Pancreas (tissue), 10 donors: Measurements from ENCODE around the gene CD300H. TPM values are rescaled to one million over a fixed set of nuclear protein-coding genes. Genes with fewer than 3 reads are reported as not detected.
"Not testable (repeated sequence)": the region's sequence is repeated elsewhere in the genome, so short reads cannot be mapped to it uniquely, and the experiment has no call there.

Experiments used
- ATAC-seq, 4 donors: fragments of 200-7000 bp; cut with Tn5 transposase; one replicate each; pipeline versions ENCODE4 v1.8.0 to v1.9.1; 2020; ENCODE audit warnings: mild to moderate bottlenecking in 4 of 4, moderate library complexity in 4 of 4
- DNase-seq, 6 donors: peaks; one replicate each; pipeline ENCODE4 v3.0.0-alpha.2; 2020
- FAIRE-seq: peaks from 2 replicates; lab custom pipeline; 2012; peaks lifted over from hg19 to GRCh38; lab: Jason Lieb, UNC
- H3K27ac ChIP-seq, 4 donors: fragments of 200-600 bp; sonication (generic); 1 replicate in 3 of 4; 2 replicates in 1 of 4; pipeline versions ENCODE4 v1.5.0 to v1.8.0; 2020
- H3K27me3 ChIP-seq, 4 donors: fragments of 200-600 bp; one replicate each; pipeline ENCODE4 v1.8.0; 2021
- H3K36me3 ChIP-seq, 3 donors: fragments of 200-600 bp; sonication (generic) in 1 of 3; one replicate each; pipeline versions ENCODE4 v1.5.0 to v1.8.0; 2020 to 2021
- H3K4me1 ChIP-seq, 3 donors: fragments of 200-600 bp; one replicate each; pipeline ENCODE4 v1.8.0; 2021
- H3K4me3 ChIP-seq, 4 donors: fragments of 200-600 bp; sonication (generic) in 2 of 4; one replicate each; pipeline versions ENCODE4 v1.5.0 to v1.8.0; 2020 to 2021
- H3K9me3 ChIP-seq, 4 donors: fragments of 200-600 bp; one replicate each; pipeline ENCODE4 v1.8.0; 2021
- CTCF ChIP-seq, 4 donors: fragments of 200-600 bp; sonication (generic) in 3 of 4; IDR thresholded peaks; one replicate each; pipeline versions ENCODE4 v1.5.0 to v1.8.0; 2021; ENCODE audit warnings: antibody characterized with exemption in 4 of 4
- WGBS, 2 donors: extraction: QIAGEN DNeasy Blood & Tissue Kit; methylation state at CpG; one replicate each; pipeline ENCODE4 v1.1.7; 2013; 5-methylcytosine and 5-hydroxymethylcytosine counted together
- intact Hi-C, 3 donors: fragments of 100-400 bp; cut with DNase I; formaldehyde crosslinking; loops; one replicate each; pipeline versions ENCODE4 v1.11.1 to v1.14.2; 2022
- polyA plus RNA-seq, 2 donors: library from polyadenylated mRNA; stranded (reverse); fragments of 200-250 nt; gene quantifications; one replicate each; pipeline ENCODE4 v1.2.3, GENCODE V29; 2013
- total RNA-seq, 6 donors: library from RNA; stranded (reverse); fragmentation: NEBNext Ultra II Directional in 4 of 6; extraction: Animal tissue kit (Norgen Biotek cat#: 25700) in 4 of 6; gene quantifications; one replicate each; pipeline versions ENCODE4 v1.2.1 to v1.2.4, GENCODE V29; 2021 to 2023
- donor health status: healthy with polysubstance abuse.
- donor health status: DM: no; HTN: no; CAD: no; lungs with moderate emphysema.
- donor health status: DM: no; HTN: no; CAD: no.
- donor health status: control.
- donor health status: control.
- donor health status: Bipolar disorder and iron deficiency.
- donor health status: DM: yes; HTN: yes; CAD: no.
- donor health status: DM: no; HTN: no; CAD: no.
- donor health status: DM: no; HTN: no; CAD: no.
- donor health status: DM: yes; HTN: yes; CAD: no.

Gene CD300H
- total and polyA plus RNA-seq, 8 donors: not detected

GRCh38 chr17:74563358-74563757 lies 4.0 kb downstream of the CD300H start:
- Histone ChIP-seq H3K27ac (no peak overlapping the region), H3K4me1 (no peaks in the 10 kb centered on the region), H3K4me3 (no peak overlapping the region), H3K36me3 (no peaks in the 10 kb centered on the region), H3K9me3 (no peaks in the 10 kb centered on the region), H3K27me3 (no peaks in the 10 kb centered on the region)
- WGBS, 2 donors: 86 to 93% methylated on average over 1 of the region's 1 CpG
- intact Hi-C loops: no loop called here
- DNase-seq: no peak
- TF ChIP-seq CTCF (IDR thresholded peaks at IDR 0.05): no peak
- ATAC-seq: no peak
- no peak for FAIRE-seq

- Histone ChIP-seq H3K36me3 (no peaks in the 10 kb centered on the region), H3K27me3 (no peaks in the 10 kb centered on the region), H3K9me3 (no peaks in the 10 kb centered on the region), H3K4me3 (no peak overlapping the region), H3K4me1 (no peaks in the 10 kb centered on the region), H3K27ac (no peak overlapping the region)
- FAIRE-seq (no peak), DNase-seq (no peak), ATAC-seq (no peak)
- no peak for TF ChIP-seq CTCF (IDR thresholded peaks at IDR 0.05)
- 43 to 61% methylated on average over 3 of the region's 3 CpGs for WGBS, 2 donors
- intact Hi-C loops: no loop called here
These were observed 5.7 kb downstream of the CD300H start for GRCh38 chr17:74561586-74561985.

DNA sequence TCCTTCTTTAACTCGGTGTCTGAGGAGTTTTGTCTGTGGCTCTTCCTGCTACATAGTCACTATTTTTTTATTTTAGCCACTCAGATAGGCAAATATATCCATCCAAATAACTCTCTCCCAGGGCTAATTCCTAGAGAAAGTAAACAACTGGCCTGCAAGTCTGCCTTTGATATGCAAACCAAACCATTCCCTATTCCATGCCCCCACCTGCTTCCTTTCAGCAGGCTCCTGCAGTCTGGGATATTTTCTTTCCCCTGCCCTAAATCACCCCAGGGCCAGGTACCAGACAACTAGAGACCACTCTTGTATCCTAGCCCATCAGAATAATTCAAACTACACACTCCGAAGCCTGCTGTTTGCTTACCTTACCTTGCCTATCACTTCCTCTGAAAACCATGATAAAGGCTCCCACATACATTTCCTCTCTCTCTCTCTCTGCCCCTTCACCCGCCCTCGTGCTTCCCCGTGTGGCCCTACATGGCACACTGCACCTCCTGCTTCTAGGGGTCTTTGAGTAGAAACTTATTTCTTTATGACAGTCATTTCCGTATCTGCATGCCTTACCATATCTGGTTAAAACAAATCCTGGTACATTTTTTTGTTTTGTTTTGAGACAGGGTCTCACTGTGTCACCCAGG lies 8.3 kb downstream of the CD300H start:
- DNase-seq: peak in 1 of 6 donors; percentile 2
- no peak for FAIRE-seq
- Histone ChIP-seq H3K4me1 (no peaks in the 10 kb centered on the region), H3K27ac (no peak overlapping the region), H3K9me3 (no peaks in the 10 kb centered on the region), H3K27me3 (no peaks in the 10 kb centered on the region), H3K36me3 (no peaks in the 10 kb centered on the region), H3K4me3 (no peak overlapping the region)
- intact Hi-C loops: no loop called here
- 61 to 64% methylated on average over 6 of the region's 6 CpGs for WGBS, 2 donors
- ATAC-seq: no peak
- TF ChIP-seq CTCF (IDR thresholded peaks at IDR 0.05): no peak

- H3K36me3 ChIP-seq, ATAC-seq, intact Hi-C loops, H3K4me3 ChIP-seq, H3K9me3 ChIP-seq, H3K4me1 ChIP-seq, H3K27me3 ChIP-seq, H3K27ac ChIP-seq, FAIRE-seq, DNase-seq: not testable (repeated sequence)
- 66 to 75% methylated on average over 4 of the region's 4 CpGs for WGBS, 2 donors
These were observed 8.9 kb downstream of the CD300H start for GRCh38 chr17:74558402-74558801.

DNA sequence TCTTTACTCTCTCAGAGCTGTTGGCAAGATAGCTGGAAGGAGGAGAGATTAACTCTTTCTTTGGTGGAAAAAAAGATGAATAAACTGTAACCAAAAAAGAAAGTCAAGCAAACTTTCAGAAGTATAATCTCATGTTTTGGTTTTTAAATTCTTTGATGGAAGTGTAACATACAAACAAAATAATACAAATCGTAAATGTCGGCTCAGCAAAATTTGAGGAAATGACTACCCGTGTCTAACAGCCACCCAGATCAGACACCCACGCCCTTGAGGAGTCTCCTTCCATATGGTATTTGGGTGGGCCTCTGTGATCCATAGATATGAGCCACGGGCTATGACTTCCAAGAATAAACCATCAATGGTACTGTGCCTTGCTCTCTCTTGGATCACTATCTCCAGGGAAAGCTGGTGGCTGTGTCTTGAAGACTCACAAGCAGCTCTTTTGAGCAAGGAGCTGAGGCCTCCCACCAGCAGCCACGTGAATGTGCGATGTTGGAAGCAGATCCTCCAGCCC lies 11.8 kb downstream of the CD300H start:
- no peak overlapping the region for H3K27ac ChIP-seq
- WGBS, 2 donors: 58 to 68% methylated on average over 7 of the region's 7 CpGs
- no peak for ATAC-seq
- no peak for FAIRE-seq
- peak in 1 of 6 donors; percentile 12 for DNase-seq
- intact Hi-C loops: no loop called here
- H3K36me3 ChIP-seq: no peaks in the 10 kb centered on the region
- H3K27me3 ChIP-seq: no peaks in the 10 kb centered on the region
- no peaks in the 10 kb centered on the region for H3K4me1 ChIP-seq
- TF ChIP-seq CTCF (IDR thresholded peaks at IDR 0.05): no peak
- H3K4me3 ChIP-seq: no peak overlapping the region
- no peaks in the 10 kb centered on the region for H3K9me3 ChIP-seq
